ENCODE data around the gene PKD1.
"Not testable (repeated sequence)": the region's sequence is repeated elsewhere in the genome, so short reads cannot be mapped to it uniquely, and the experiment has no call there.

The PKD1 gene

DNA sequence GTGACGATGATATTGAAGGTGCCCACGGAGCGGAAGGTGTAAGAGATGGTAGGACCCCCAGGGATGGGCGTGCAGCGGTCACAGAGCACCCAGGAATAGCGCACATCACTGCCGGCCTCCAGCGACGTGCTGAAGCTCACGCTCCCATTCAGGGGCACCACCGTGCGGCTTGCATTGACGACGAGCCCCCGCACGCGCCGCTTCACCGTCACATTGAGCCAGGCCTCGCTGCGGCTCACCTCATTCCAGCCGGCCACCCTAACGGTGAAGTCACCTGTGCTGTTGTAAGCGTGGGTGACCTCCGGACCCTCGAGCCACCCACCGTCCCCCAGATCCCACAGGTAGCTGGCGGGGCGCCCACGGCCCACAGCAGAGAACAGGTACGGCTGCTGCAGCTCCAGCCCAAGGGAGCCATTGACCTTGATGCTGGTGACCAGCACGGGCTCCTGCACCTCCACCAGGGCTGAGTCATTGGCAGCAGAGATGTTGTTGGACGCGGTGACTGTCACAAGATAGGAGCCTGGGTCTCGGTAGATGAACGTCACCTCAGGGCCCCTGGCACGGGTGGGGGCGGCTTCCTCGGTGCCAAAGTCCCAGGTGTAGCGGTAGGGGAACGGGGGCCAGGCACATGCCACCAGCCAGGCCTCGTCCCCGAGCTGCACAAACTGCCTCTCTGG is 25.2 kb downstream of the PKD1 start:
- DNase-seq (ENCODE audit: low read depth in 3 of 3, low spot score in 1 of 3), result not testable (repeated sequence)

GRCh38 chr16:2109872-2110271 is 25.8 kb downstream of the PKD1 start:
- DNase-seq (ENCODE audit: low read depth in 3 of 3, low spot score in 1 of 3), result not testable (repeated sequence)

DNA sequence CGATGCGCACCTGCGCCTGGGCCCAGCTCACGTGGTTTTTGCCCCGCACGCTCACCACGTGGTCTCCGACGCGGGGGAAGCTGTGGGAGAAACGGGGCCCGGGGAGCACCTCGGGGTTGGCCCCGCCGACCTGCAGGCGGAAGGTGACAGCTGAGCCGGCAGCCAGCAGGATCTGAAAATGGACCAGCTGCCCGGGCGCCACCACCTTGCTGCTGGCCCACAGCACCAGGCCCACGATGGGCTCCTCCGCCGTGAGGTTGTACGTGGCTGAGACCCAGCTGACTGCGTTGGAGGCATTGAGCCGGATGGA is 26.5 kb downstream of the PKD1 start:
- DNase-seq (ENCODE audit: low read depth in 3 of 3, low spot score in 1 of 3), result not testable (repeated sequence)

DNA sequence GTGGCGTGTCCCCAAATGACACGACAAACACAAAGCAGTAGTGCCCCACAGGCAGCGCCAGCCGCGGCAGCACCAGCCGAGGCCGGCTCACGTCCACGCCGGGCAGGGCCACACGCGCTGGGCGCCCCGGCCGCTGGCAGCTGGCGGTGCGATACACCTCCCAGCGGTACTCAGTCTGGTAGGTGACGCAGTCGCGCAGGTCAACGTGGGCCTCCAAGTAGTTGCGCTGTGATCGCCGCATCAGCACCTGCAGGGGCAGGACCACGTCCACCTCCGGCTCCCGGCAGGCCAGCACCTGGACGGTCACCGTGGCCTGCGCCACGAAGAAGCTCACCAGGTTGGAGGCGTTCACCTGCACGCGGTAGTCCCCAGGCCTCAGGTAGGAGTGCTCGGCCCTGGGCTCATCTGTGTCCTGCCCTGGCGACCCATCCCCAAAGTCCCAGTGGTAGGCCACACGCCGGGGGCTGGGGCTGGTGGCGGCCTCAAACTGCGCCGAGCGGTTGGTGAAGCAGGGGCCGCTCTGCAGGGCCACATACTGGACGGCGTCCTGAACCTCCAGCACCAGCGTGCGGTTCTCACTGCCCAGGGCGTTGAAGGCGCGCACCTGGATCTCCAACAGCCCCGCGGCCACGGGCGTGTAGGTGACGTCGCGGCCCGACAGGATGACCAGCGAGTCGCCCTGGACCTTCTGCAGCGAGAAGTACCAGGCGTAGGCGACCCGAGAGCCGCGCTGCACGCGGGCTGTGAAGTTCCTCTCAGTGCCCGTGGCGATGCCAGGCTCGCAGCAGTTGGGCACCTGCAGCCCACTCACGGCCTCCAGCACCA is 27.0 kb downstream of the PKD1 start:
- DNase-seq (ENCODE audit: low read depth in 3 of 3, low spot score in 1 of 3), result not testable (repeated sequence)

DNA sequence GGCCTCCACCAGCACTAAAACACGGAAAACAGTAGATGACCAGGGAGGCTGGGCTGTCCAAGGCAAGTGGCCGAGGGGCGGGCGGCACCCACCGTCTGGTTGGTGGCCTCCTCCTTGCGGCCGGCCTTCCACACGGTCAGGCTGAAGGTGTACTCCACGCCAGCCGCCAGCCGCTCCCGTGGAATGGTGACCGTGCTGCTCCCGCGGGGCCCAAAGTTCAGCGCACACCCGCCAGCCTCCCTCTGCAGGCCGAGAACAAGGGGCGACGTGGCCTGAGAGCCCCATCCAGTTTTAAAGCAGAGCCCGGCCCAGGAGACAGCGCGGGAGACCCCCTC is 27.9 kb downstream of the PKD1 start:
- not testable (repeated sequence) for DNase-seq (ENCODE audit: low read depth in 3 of 3, low spot score in 1 of 3)

GRCh38 chr16:2107121-2107790 is 28.4 kb downstream of the PKD1 start:
- DNase-seq (ENCODE audit: low read depth in 3 of 3, low spot score in 1 of 3), result not testable (repeated sequence)

GRCh38 chr16:2106211-2106610 is 29.5 kb downstream of the PKD1 start:
- not testable (repeated sequence) for DNase-seq (ENCODE audit: low read depth in 3 of 3, low spot score in 1 of 3)

GRCh38 chr16:2105769-2106168 is 29.9 kb downstream of the PKD1 start:
- not testable (repeated sequence) for DNase-seq (ENCODE audit: low read depth in 3 of 3, low spot score in 1 of 3)

GRCh38 chr16:2105291-2105690 is 30.4 kb downstream of the PKD1 start:
- not testable (repeated sequence) for DNase-seq (ENCODE audit: low read depth in 3 of 3, low spot score in 1 of 3)

GRCh38 chr16:2104464-2104863 is 31.2 kb downstream of the PKD1 start:
- not testable (repeated sequence) for DNase-seq (ENCODE audit: low read depth in 3 of 3, low spot score in 1 of 3)

DNA sequence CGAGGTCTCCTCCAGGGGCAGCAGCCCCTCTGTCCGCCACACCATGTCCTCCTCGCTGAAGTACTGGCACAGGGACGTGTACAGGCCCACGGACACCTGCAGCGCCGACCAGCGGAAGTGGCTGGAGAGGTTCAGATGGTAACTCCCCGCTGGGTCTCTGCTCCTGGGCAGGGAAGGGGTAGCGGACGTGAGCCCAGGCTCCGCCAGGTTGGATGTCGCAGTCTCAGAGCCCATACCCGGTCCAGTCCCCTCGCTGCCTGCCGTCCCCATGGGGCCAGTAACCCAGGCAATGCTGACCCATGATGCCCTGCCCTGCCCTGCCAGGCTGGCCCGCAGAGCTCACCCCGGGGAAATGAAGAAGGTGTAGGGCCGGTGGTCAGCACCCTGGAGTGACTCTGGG is 33.2 kb downstream of the PKD1 start:
- DNase-seq (ENCODE audit: low read depth in 3 of 3, low spot score in 1 of 3), result no peak

- DNase-seq (ENCODE audit: low read depth in 3 of 3, low spot score in 1 of 3), result not testable (repeated sequence)
These were observed 34.1 kb downstream of the PKD1 start for GRCh38 chr16:2101581-2101980.

GRCh38 chr16:2097689-2098088 is 38.0 kb downstream of the PKD1 start:
- DNase-seq (ENCODE audit: low read depth in 3 of 3, low spot score in 1 of 3), result not testable (repeated sequence)

GRCh38 chr16:2096853-2097595 is 38.7 kb downstream of the PKD1 start:
- no peak for DNase-seq (ENCODE audit: low read depth in 3 of 3, low spot score in 1 of 3)

DNA sequence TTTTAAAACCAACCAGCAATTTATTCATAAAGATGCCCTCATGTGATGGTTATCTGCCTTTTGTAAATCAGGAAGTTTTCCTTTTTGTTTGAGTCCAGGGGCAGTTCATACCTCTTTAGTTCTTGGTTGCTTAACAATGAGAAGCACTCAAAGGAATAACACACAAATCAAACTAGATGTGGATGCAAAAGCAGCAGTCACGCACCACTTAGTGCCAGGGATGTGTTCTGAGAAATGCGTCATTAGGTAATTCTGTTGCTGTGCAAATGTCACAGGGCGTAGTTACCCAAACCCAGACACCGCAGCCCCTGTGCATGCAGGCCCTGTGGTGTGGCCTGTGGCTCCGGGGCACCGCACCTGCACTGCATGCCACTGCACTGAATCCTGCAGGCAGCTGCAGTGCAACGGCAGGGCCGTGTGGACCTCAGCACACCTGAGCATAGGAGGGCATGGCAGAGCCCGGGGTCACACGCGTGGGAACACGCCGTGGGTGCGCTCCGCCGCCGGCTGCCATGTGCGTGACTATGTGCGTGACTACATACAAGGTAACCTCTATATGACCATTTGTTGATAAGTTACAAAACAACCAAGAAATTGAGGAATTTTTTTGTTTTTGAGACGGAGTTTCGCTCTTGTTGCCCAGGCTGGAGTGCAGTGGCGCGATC is 39.6 kb downstream of the PKD1 start:
- no peak for DNase-seq (ENCODE audit: low read depth in 3 of 3, low spot score in 1 of 3)

- no peak for DNase-seq (ENCODE audit: low read depth in 3 of 3, low spot score in 1 of 3)
These were observed 40.3 kb downstream of the PKD1 start for GRCh38 chr16:2095315-2095853.

GRCh38 chr16:2093793-2094192 is 41.9 kb downstream of the PKD1 start:
- no peak for DNase-seq (ENCODE audit: low read depth in 3 of 3, low spot score in 1 of 3)

- no peak for DNase-seq (ENCODE audit: low read depth in 3 of 3, low spot score in 1 of 3)
These were observed 42.8 kb downstream of the PKD1 start for GRCh38 chr16:2092866-2093265.

DNA sequence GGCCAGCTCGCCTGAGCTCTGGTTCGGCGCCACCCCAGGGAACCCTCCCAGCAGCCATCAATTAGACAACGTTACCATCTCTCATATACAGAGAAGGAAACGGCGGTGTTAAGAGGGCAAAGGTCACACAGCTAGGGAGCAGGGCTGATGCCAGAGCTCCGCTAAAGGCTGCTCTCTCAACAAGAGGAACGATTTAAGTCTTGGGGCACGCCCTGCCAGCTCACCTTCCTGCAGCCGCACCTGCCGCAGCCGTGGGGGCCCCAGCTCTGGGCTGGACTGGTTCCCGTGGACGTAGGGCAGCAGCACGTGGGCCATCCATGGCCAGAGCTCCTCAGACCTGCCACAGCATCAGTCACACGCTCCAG is 43.5 kb downstream of the PKD1 start:
- DNase-seq (ENCODE audit: low read depth in 3 of 3, low spot score in 1 of 3), result no peak

DNA sequence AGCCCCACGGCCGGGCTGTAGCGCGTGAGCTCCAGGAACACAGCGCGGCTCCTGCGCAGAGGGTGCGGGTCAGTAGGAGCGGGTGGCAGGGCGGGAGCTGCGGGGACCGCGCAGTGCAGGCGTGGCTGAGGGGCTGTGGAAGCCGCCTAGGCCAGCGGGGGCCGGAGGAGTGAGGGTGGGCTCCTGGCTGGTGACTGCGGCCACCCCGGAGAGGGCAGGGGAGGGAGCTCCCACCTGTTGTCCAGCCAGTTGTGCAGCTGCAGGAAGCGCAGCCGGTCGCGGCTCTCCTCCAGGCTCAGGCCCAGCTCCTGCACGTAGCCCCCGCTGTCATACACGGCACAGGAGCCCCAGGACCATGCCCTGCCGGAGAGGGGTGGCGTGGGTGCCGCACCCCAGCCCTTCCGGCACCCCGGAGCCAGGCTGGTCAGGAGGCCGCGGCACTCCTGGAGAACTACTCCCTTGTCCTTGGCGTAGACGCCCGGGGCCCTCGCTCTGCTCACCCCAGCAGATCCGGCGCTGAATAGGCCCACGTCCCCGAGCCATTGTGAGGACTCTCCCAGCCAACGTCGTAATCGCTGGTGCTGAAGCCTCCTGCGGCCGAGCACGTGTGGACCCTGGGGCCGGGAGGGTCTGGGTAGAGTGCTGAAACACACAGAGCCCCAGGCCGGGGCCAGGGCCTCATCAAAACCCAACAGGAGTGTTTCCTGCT is 44.0 kb downstream of the PKD1 start:
- no peak for DNase-seq (ENCODE audit: low read depth in 3 of 3, low spot score in 1 of 3)

Data from stimulated activated CD4-positive, alpha-beta T cell treated with anti-CD3 and anti-CD28 coated beads, TNF-alpha, amount 100 ng/mL, for 1 hour (primary cell).